OCI-LY1 (cell line): ENCODE measurements around the gene SLAMF1.

Experiments used
- H2AFZ ChIP-seq: fragments of 200-600 bp; sonication (generic), shearing (Covaris generic); 2 replicates; pipeline ENCODE4 v1.6.0; 2014; ENCODE audit warnings: antibody characterized with exemption, mild to moderate bottlenecking, low read length
- H3F3A ChIP-seq: fragments of 200-600 bp; sonication (generic), shearing (Covaris generic); 2 replicates; pipeline ENCODE4 v1.6.0; 2014; ENCODE audit warnings: mild to moderate bottlenecking, antibody characterized with exemption, low read length, moderate library complexity; ENCODE audit not compliant: insufficient read depth
- H3K27ac ChIP-seq: fragments of 200-600 bp; sonication (generic); 2 replicates; pipeline ENCODE4 v1.5.1; 2014; ENCODE audit warnings: low read length, mixed run types, mild to moderate bottlenecking, low read depth; ENCODE audit not compliant: poor library complexity, severe bottlenecking
- H3K27me3 ChIP-seq: fragments of 200-600 bp; sonication (generic); 2 replicates; pipeline ENCODE4 v1.6.0; 2014; ENCODE audit warnings: antibody characterized with exemption, mild to moderate bottlenecking, low read length, moderate library complexity; ENCODE audit not compliant: insufficient read depth
- H3K36me3 ChIP-seq: fragments of 200-600 bp; sonication (generic); 2 replicates; pipeline ENCODE4 v1.6.1; 2014; ENCODE audit warnings: mild to moderate bottlenecking, antibody characterized with exemption, low read length, moderate library complexity, mixed read lengths; ENCODE audit not compliant: insufficient read depth
- H3K4me1 ChIP-seq: fragments of 200-600 bp; sonication (generic); 2 replicates; pipeline ENCODE4 v1.5.1; 2014; ENCODE audit warnings: mild to moderate bottlenecking, low read length, moderate library complexity; ENCODE audit not compliant: insufficient read depth, severe bottlenecking
- H3K4me2 ChIP-seq: fragments of 200-600 bp; sonication (generic), shearing (Covaris generic); 2 replicates; pipeline ENCODE4 v1.6.1; 2014; ENCODE audit warnings: low read length
- H3K4me3 ChIP-seq: fragments of 200-600 bp; sonication (generic); 2 replicates; pipeline ENCODE4 v1.5.1; 2014; ENCODE audit warnings: low read length, low read depth, mild to moderate bottlenecking, mixed read lengths; ENCODE audit not compliant: poor library complexity, severe bottlenecking
- H3K79me2 ChIP-seq: fragments of 200-600 bp; shearing (Covaris generic); 2 replicates; pipeline ENCODE4 v1.6.1; 2016; ENCODE audit warnings: mixed run types, low read length, mixed read lengths; ENCODE audit not compliant: insufficient read depth
- H3K9ac ChIP-seq: fragments of 200-600 bp; sonication (generic), shearing (Covaris generic); 2 replicates; pipeline ENCODE4 v1.6.1; 2014; ENCODE audit warnings: mild to moderate bottlenecking, low read length, mixed read lengths
- H3K9me2 ChIP-seq: fragments of 200-600 bp; sonication (generic), shearing (Covaris generic); 2 replicates; pipeline ENCODE4 v1.6.1; 2014; ENCODE audit warnings: low read depth, mild to moderate bottlenecking, low read length, mixed read lengths
- H3K9me3 ChIP-seq: fragments of 200-600 bp; shearing (Covaris generic); 2 replicates; pipeline ENCODE4 v1.6.1; 2014; ENCODE audit warnings: low read length, mixed read lengths
- H4K20me1 ChIP-seq: fragments of 200-600 bp; sonication (generic), shearing (Covaris generic); 2 replicates; pipeline ENCODE4 v1.6.0; 2016; ENCODE audit warnings: mild to moderate bottlenecking, low read length; ENCODE audit not compliant: insufficient read depth
- CTCF ChIP-seq: fragments of 200-600 bp; sonication (generic), shearing (Covaris generic); IDR thresholded peaks from 2 replicates; pipeline ENCODE4 v1.5.1; 2017; ENCODE audit warnings: mild to moderate bottlenecking, antibody characterized with exemption, low read length, moderate library complexity, mixed read lengths
- EZH2 ChIP-seq: fragments of 200-600 bp; sonication (generic), shearing (Covaris generic); IDR thresholded peaks from 2 replicates; pipeline ENCODE4 v1.8.0; 2017; ENCODE audit warnings: borderline replicate concordance, mixed run types, mild to moderate bottlenecking, antibody characterized with exemption, low read length, moderate library complexity, mixed read lengths

The SLAMF1 gene

GRCh38 chr1:160626509-160627342 is 20.1 kb downstream of the SLAMF1 start:
- TF ChIP-seq CTCF: no peak
- TF ChIP-seq EZH2: no peak
- Histone ChIP-seq H3K4me3 (no peak overlapping the region), H3F3A (0 out of 2 replicates have a peak, but pooled peaks cover 5% of the 10 kb centered on the region), H3K36me3 (no peaks in the 10 kb centered on the region), H3K4me1 (peaks cover 87% of the 10 kb centered on the region), H3K9ac (no peak overlapping the region), H2AFZ (no peak overlapping the region), H3K9me3 (no peaks in the 10 kb centered on the region), H3K27ac (peak overlapping the region; percentile 82), H3K4me2 (no peak overlapping the region), H3K79me2 (no peaks in the 10 kb centered on the region), H3K27me3 (no peaks in the 10 kb centered on the region), H3K9me2 (no peaks in the 10 kb centered on the region), H4K20me1 (no peaks in the 10 kb centered on the region)

GRCh38 chr1:160625725-160626498 is 20.9 kb downstream of the SLAMF1 start:
- no peaks in the 10 kb centered on the region for H3K9me3 ChIP-seq
- no peak overlapping the region for H2AFZ ChIP-seq
- no peaks in the 10 kb centered on the region for H3K36me3 ChIP-seq
- peak overlapping the region; percentile 39; the same call in 1 of the 2 replicates for H3K9ac ChIP-seq
- peaks cover 95% of the 10 kb centered on the region for H3K4me1 ChIP-seq
- TF ChIP-seq EZH2 (no peak), CTCF (no peak)
- H3F3A ChIP-seq: 0 out of 2 replicates have a peak, but pooled peaks cover 5% of the 10 kb centered on the region
- no peak overlapping the region for H3K4me3 ChIP-seq
- H4K20me1 ChIP-seq: no peaks in the 10 kb centered on the region
- peak overlapping the region; percentile 82 for H3K27ac ChIP-seq
- H3K27me3 ChIP-seq: no peaks in the 10 kb centered on the region
- peak overlapping the region; percentile 52 for H3K4me2 ChIP-seq
- H3K9me2 ChIP-seq: no peaks in the 10 kb centered on the region
- H3K79me2 ChIP-seq: no peaks in the 10 kb centered on the region

GRCh38 chr1:160625321-160625720 is 21.5 kb downstream of the SLAMF1 start:
- Histone ChIP-seq H3F3A (0 out of 2 replicates have a peak, but pooled peaks cover 5% of the 10 kb centered on the region), H3K4me3 (peak overlapping the region; percentile 17), H3K9ac (peak overlapping the region; percentile 39), H3K4me2 (peak overlapping the region; percentile 52), H4K20me1 (no peaks in the 10 kb centered on the region), H3K27ac (peak overlapping the region; percentile 82), H3K4me1 (peaks cover 96% of the 10 kb centered on the region), H3K36me3 (no peaks in the 10 kb centered on the region), H3K9me2 (no peaks in the 10 kb centered on the region), H3K27me3 (no peaks in the 10 kb centered on the region), H3K9me3 (no peaks in the 10 kb centered on the region), H3K79me2 (no peaks in the 10 kb centered on the region), H2AFZ (no peak overlapping the region)
- TF ChIP-seq CTCF: no peak
- no peak for TF ChIP-seq EZH2
